ENCODE results near the gene ST8SIA2. TPM values are rescaled to one million over a fixed set of nuclear protein-coding genes. Genes with fewer than 3 reads are reported as not detected.

Gene ST8SIA2
- polyA plus RNA-seq, 3 donors: 0.06 TPM; not detected in 2

GRCh38 chr15:92393980-92394308 is 263 bp downstream of the ST8SIA2 start:
- 0 to 1% (median 0%) methylated on average over 31 to 34 of the region's 34 CpGs for WGBS, 3 donors
- H3K27ac ChIP-seq (ENCODE audit: low read depth, low read length): no peak overlapping the region

- 1 to 2% (median 1%) methylated on average over 52 to 78 of the region's 78 CpGs for WGBS, 3 donors
Measured at GRCh38 chr15:92394309-92395097, 822 bp downstream of the ST8SIA2 start.

GRCh38 chr15:92395098-92395635 is 1.5 kb downstream of the ST8SIA2 start:
- 13 to 38% (median 33%) methylated on average over 22 of the region's 22 CpGs for WGBS, 3 donors
- H3K27ac ChIP-seq (ENCODE audit: low read depth, low read length): no peak overlapping the region

More at GRCh38 chr15:92394309-92395097, 822 bp downstream of the ST8SIA2 start:
- no peak overlapping the region for H3K27ac ChIP-seq (ENCODE audit: low read depth, low read length)

- no peak overlapping the region for H3K27ac ChIP-seq (ENCODE audit: low read depth, low read length)
- WGBS, 3 donors: 47 to 90% (median 87%) methylated on average over 8 of the region's 8 CpGs
Measured at GRCh38 chr15:92399271-92399950, 5.7 kb downstream of the ST8SIA2 start.

GRCh38 chr15:92400573-92400972 is 6.9 kb downstream of the ST8SIA2 start:
- WGBS, 3 donors: 65 to 89% (median 82%) methylated on average over 8 of the region's 8 CpGs
- no peak overlapping the region for H3K27ac ChIP-seq (ENCODE audit: low read depth, low read length)

GRCh38 chr15:92400980-92401787 is 7.5 kb downstream of the ST8SIA2 start:
- no peak overlapping the region for H3K27ac ChIP-seq (ENCODE audit: low read depth, low read length)
- 62 to 74% (median 65%) methylated on average over 26 of the region's 26 CpGs for whole genome bisulfite sequencing, 3 donors

GRCh38 chr15:92402751-92403150 is 9.1 kb downstream of the ST8SIA2 start:
- WGBS, 3 donors: 43 to 96% (median 87%) methylated on average over 5 of the region's 5 CpGs
- peak overlapping the region; percentile 24 for H3K27ac ChIP-seq (ENCODE audit: low read depth, low read length)

GRCh38 chr15:92405942-92406341 is 12.3 kb downstream of the ST8SIA2 start:
- no peak overlapping the region for H3K27ac ChIP-seq (ENCODE audit: low read depth, low read length)
- 71 to 88% (median 88%) methylated on average over 5 of the region's 5 CpGs for WGBS, 3 donors

GRCh38 chr15:92407321-92407720 is 13.6 kb downstream of the ST8SIA2 start:
- H3K27ac ChIP-seq (ENCODE audit: low read depth, low read length): no peak overlapping the region
- 62 to 71% (median 68%) methylated on average over 6 of the region's 6 CpGs for WGBS, 3 donors

GRCh38 chr15:92407916-92408315 is 14.2 kb downstream of the ST8SIA2 start:
- 58 to 77% (median 69%) methylated on average over 5 of the region's 5 CpGs for WGBS, 3 donors
- H3K27ac ChIP-seq (ENCODE audit: low read depth, low read length): no peak overlapping the region

- 67 to 94% (median 94%) methylated on average over 5 of the region's 5 CpGs for WGBS, 3 donors
- H3K27ac ChIP-seq (ENCODE audit: low read depth, low read length): no peak overlapping the region
Measured at GRCh38 chr15:92409006-92409405, 15.3 kb downstream of the ST8SIA2 start.

- H3K27ac ChIP-seq (ENCODE audit: low read depth, low read length): no peak overlapping the region
- 53 to 91% (median 90%) methylated on average over 8 of the region's 8 CpGs for WGBS, 3 donors
Measured at GRCh38 chr15:92409521-92409920, 15.8 kb downstream of the ST8SIA2 start.

GRCh38 chr15:92410537-92410936 is 16.9 kb downstream of the ST8SIA2 start:
- 86 to 96% (median 94%) methylated on average over 6 of the region's 6 CpGs for WGBS, 3 donors
- no peak overlapping the region for H3K27ac ChIP-seq (ENCODE audit: low read depth, low read length)

- WGBS, 3 donors: 79 to 90% (median 88%) methylated on average over 5 of the region's 5 CpGs
- H3K27ac ChIP-seq (ENCODE audit: low read depth, low read length): no peak overlapping the region
Measured at GRCh38 chr15:92411256-92411655, 17.6 kb downstream of the ST8SIA2 start.

GRCh38 chr15:92413510-92413909 is 19.8 kb downstream of the ST8SIA2 start:
- WGBS, 3 donors: 59 to 68% (median 63%) methylated on average over 9 of the region's 9 CpGs
- H3K27ac ChIP-seq (ENCODE audit: low read depth, low read length): no peak overlapping the region

GRCh38 chr15:92415639-92416297 is 22.1 kb downstream of the ST8SIA2 start:
- no peak overlapping the region for H3K27ac ChIP-seq (ENCODE audit: low read depth, low read length)
- 75 to 83% (median 80%) methylated on average over 9 of the region's 9 CpGs for WGBS, 3 donors

- 77 to 93% (median 88%) methylated on average over 12 of the region's 12 CpGs for WGBS, 3 donors
- H3K27ac ChIP-seq (ENCODE audit: low read depth, low read length): no peak overlapping the region
Measured at GRCh38 chr15:92416557-92416956, 22.9 kb downstream of the ST8SIA2 start.

GRCh38 chr15:92417716-92418115 is 24.0 kb downstream of the ST8SIA2 start:
- WGBS, 3 donors: 56 to 86% (median 79%) methylated on average over 7 of the region's 7 CpGs
- H3K27ac ChIP-seq (ENCODE audit: low read depth, low read length): no peak overlapping the region

All from adipose tissue (tissue), 3 donors.